ENCODE measurements around the gene SLIT3. TPM values are rescaled to one million over a fixed set of nuclear protein-coding genes. Genes with fewer than 3 reads are reported as not detected.

SLIT3 gene
- polyA plus RNA-seq, 1 of the 3 experiments (the other 2 are of a cell fraction) = 119 TPM

GRCh38 chr5:168829922-168830417 is 471.0 kb downstream of the SLIT3 start:
- no peaks in the 10 kb centered on the region for H4K20me1 ChIP-seq (ENCODE audit: insufficient read depth)
- ChIA-PET CTCF (interaction anchor here (0.6 to 1.9 kb wide), 5 partner anchors 13 to 1352 kb away, joined by 3 to 5 read pairs (median 3); no protein-coding TSS in a partner anchor), POLR2A (interaction anchor here (0.8 to 4.3 kb wide), 13 partner anchors 8 to 60 kb away, joined by 3 to 25 read pairs (median 8); no protein-coding TSS in a partner anchor)
- no peaks in the 10 kb centered on the region for H3K9me2 ChIP-seq
- H3K9ac ChIP-seq = no peak overlapping the region
- H3K79me2 ChIP-seq (ENCODE audit: insufficient read depth) = no peaks in the 10 kb centered on the region
- no peak for TF ChIP-seq CHD2 (IDR thresholded peaks at IDR 0.05; ENCODE audit: low read length, partially characterized antibody)
- TF ChIP-seq USF1 (IDR thresholded peaks at IDR 0.05; ENCODE audit: borderline replicate concordance, low read depth) = no peak
- no peak for TF ChIP-seq CTCF (IDR thresholded peaks at IDR 0.05)
- no peak for TF ChIP-seq USF2 (IDR thresholded peaks at IDR 0.05; ENCODE audit: borderline replicate concordance, low read depth, low read length)
- TF ChIP-seq EZH2phosphoT487 (IDR thresholded peaks at IDR 0.05; ENCODE audit: borderline replicate concordance, low read depth) = no peak
- 96% methylated on average over 2 of the region's 4 CpGs for WGBS (ENCODE audit: low lambda C conversion rate)
- no peak overlapping the region for H3K4me2 ChIP-seq
- H2AFZ ChIP-seq (ENCODE audit: low read depth) = no peak overlapping the region
- no peaks in the 10 kb centered on the region for H3K9me3 ChIP-seq
- H3F3A ChIP-seq (replicated peaks; ENCODE audit: insufficient read depth) = no peaks in the 10 kb centered on the region
- H3K27me3 ChIP-seq (ENCODE audit: insufficient read depth) = no peaks in the 10 kb centered on the region
- H3K36me3 ChIP-seq (replicated peaks in 1 of 2; ENCODE audit: control insufficient read depth in 1 of 2, insufficient read depth in 2 of 2, low read length in 1 of 2) = peaks cover 0 to 74% of the 10 kb centered on the region in 2 experiments
- H3K4me1 ChIP-seq (ENCODE audit: control insufficient read depth in 1 of 2, insufficient read depth in 2 of 2, low read depth in 1 of 2, low read length in 1 of 2) = peaks cover 0 to 94% of the 10 kb centered on the region in 2 experiments; a peak in 2 of 4 replicates
- DNase-seq = no peak
- H3K27ac ChIP-seq (ENCODE audit: low read depth in 2 of 2, low read length in 1 of 2) = peak overlapping the region in 1 of 2 experiments; percentile 87; a peak in 2 of 4 replicates
- H3K4me3 ChIP-seq (ENCODE audit: low read depth in 2 of 2, low read length in 1 of 2) = no peak overlapping the region; a peak in 1 of 4 replicates

GRCh38 chr5:168829044-168829443 is 471.9 kb downstream of the SLIT3 start:
- WGBS (ENCODE audit: low lambda C conversion rate) = 69% methylated on average over 5 of the region's 5 CpGs
- H3K9me3 ChIP-seq = no peaks in the 10 kb centered on the region
- TF ChIP-seq RFX5 (IDR thresholded peaks at IDR 0.05; ENCODE audit: low read length) (0 out of 2 replicates have a peak, but pooled peaks have one; percentile 21), YY1 (IDR thresholded peaks at IDR 0.05; ENCODE audit: low read depth) (no peak), MEF2A (IDR thresholded peaks at IDR 0.05; ENCODE audit: borderline replicate concordance, low read depth) (no peak), FOXJ3 (CRISPR knock-in tag; IDR thresholded peaks at IDR 0.05) (peak; percentile 99), RAD21 (IDR thresholded peaks at IDR 0.05; ENCODE audit: low read length) (peak; percentile 24), NRF1 (IDR thresholded peaks at IDR 0.05; ENCODE audit: low read depth, low read length) (no peak), JUND (IDR thresholded peaks at IDR 0.05) (no peak), MAX (IDR thresholded peaks at IDR 0.05; ENCODE audit: low read depth) (no peak), ZBTB33 (IDR thresholded peaks at IDR 0.05; ENCODE audit: borderline replicate concordance, low read depth) (no peak), TEAD4 (IDR thresholded peaks at IDR 0.05; ENCODE audit: borderline replicate concordance, insufficient read depth) (0 out of 2 replicates have a peak, but pooled peaks have one; percentile 20), GABPA (IDR thresholded peaks at IDR 0.05; ENCODE audit: low read depth) (no peak), MXI1 (IDR thresholded peaks at IDR 0.05; ENCODE audit: low read depth, low read length) (peak; percentile 66; the same call in 1 of the 2 replicates), ELF1 (IDR thresholded peaks at IDR 0.05) (no peak), CHD2 (IDR thresholded peaks at IDR 0.05; ENCODE audit: low read length, partially characterized antibody) (peak; percentile 86), RCOR1 (IDR thresholded peaks at IDR 0.05; ENCODE audit: low read length) (peak; percentile 99), EP300 (IDR thresholded peaks at IDR 0.05; ENCODE audit: borderline replicate concordance in 1 of 2, low read depth in 1 of 2, low read length in 1 of 2) (peak; percentile 28 to 99; a peak in 3 of 4 replicates), EZH2phosphoT487 (IDR thresholded peaks at IDR 0.05; ENCODE audit: borderline replicate concordance, low read depth) (no peak), TCF12 (IDR thresholded peaks at IDR 0.05) (peak; percentile 45; the same call in 1 of the 2 replicates), GATA2 (CRISPR knock-in tag; IDR thresholded peaks at IDR 0.05) (peak; percentile 100)

More at GRCh38 chr5:168829044-168829443, 471.9 kb downstream of the SLIT3 start:
- no peak overlapping the region for H3K4me2 ChIP-seq
- H3K79me2 ChIP-seq (ENCODE audit: insufficient read depth) = no peaks in the 10 kb centered on the region
- peak; percentile 43 for DNase-seq
- no peak overlapping the region for H2AFZ ChIP-seq (ENCODE audit: low read depth)
- ChIA-PET CTCF (interaction anchor here (0.6 to 1.9 kb wide), 7 partner anchors 15 to 57 kb away, joined by 3 to 6 read pairs (median 3); no protein-coding TSS in a partner anchor), POLR2A (interaction anchor here (0.5 to 4.3 kb wide), 17 partner anchors 9 to 1740 kb away, joined by 3 to 25 read pairs (median 7); no protein-coding TSS in a partner anchor)
- no peaks in the 10 kb centered on the region for H3K9me2 ChIP-seq
- H3K4me3 ChIP-seq (ENCODE audit: low read depth in 2 of 2, low read length in 1 of 2) = no peak overlapping the region
- H3K4me1 ChIP-seq (ENCODE audit: control insufficient read depth in 1 of 2, insufficient read depth in 2 of 2, low read depth in 1 of 2, low read length in 1 of 2) = peaks cover 0 to 94% of the 10 kb centered on the region in 2 experiments; a peak in 2 of 4 replicates
- H3F3A ChIP-seq (replicated peaks; ENCODE audit: insufficient read depth) = no peaks in the 10 kb centered on the region
- peak overlapping the region in 1 of 2 experiments; percentile 87; a peak in 2 of 4 replicates for H3K27ac ChIP-seq (ENCODE audit: low read depth in 2 of 2, low read length in 1 of 2)
- H3K27me3 ChIP-seq (ENCODE audit: insufficient read depth) = no peaks in the 10 kb centered on the region
- no peaks in the 10 kb centered on the region for H4K20me1 ChIP-seq (ENCODE audit: insufficient read depth)
- H3K36me3 ChIP-seq (replicated peaks in 1 of 2; ENCODE audit: control insufficient read depth in 1 of 2, insufficient read depth in 2 of 2, low read length in 1 of 2) = peaks cover 0 to 80% of the 10 kb centered on the region in 2 experiments
- no peak overlapping the region for H3K9ac ChIP-seq

All from SK-N-SH (cell line).